GM23338 (cell line): ENCODE measurements around the gene UGDH. TPM values are rescaled to one million over a fixed set of nuclear protein-coding genes. Genes with fewer than 3 reads are reported as not detected.

Source experiments
- ATAC-seq: fragments of 200-7000 bp; cut with Tn5 transposase; 3 replicates; pipeline ENCODE4 v1.9.1; 2020
- DNase-seq: peaks from one replicate; pipeline ENCODE4 v3.0.0-alpha.2; 2015; ENCODE audit warnings: low spot score
- H2AFZ ChIP-seq: fragments of 200-600 bp; sonication (generic); 2 replicates; pipeline ENCODE4 v1.8.0; 2016; ENCODE audit warnings: antibody characterized with exemption, mild to moderate bottlenecking, moderate library complexity
- H3F3A ChIP-seq: fragments of 200-600 bp; sonication (generic); replicated peaks from 2 replicates; pipeline ENCODE4 v1.8.0; 2017; ENCODE audit warnings: antibody characterized with exemption, mixed run types, low read depth
- H3K27ac ChIP-seq: fragments of 200-600 bp; sonication (generic); 2 replicates; pipeline ENCODE4 v1.6.1; 2016; ENCODE audit warnings: low read depth
- H3K27me3 ChIP-seq: fragments of 200-600 bp; sonication (generic); 2 replicates; pipeline ENCODE4 v1.8.0; 2016; ENCODE audit warnings: mild to moderate bottlenecking, mixed run types, moderate library complexity; ENCODE audit not compliant: insufficient read depth
- H3K36me3 ChIP-seq: fragments of 200-600 bp; sonication (generic); 2 replicates; pipeline ENCODE4 v1.8.0; 2016; ENCODE audit warnings: mild to moderate bottlenecking; ENCODE audit not compliant: insufficient read depth
- H3K4me1 ChIP-seq: fragments of 200-600 bp; sonication (generic); 2 replicates; pipeline ENCODE4 v1.8.0; 2016; ENCODE audit warnings: mild to moderate bottlenecking, moderate library complexity; ENCODE audit not compliant: insufficient read depth
- H3K4me2 ChIP-seq: fragments of 200-600 bp; sonication (generic); 2 replicates; pipeline ENCODE4 v1.7.1; 2017; ENCODE audit warnings: mixed run types
- H3K4me3 ChIP-seq: fragments of 200-600 bp; sonication (generic); 2 replicates; pipeline ENCODE4 v1.6.1; 2016; ENCODE audit warnings: mixed run types
- H3K79me2 ChIP-seq: fragments of 200-600 bp; sonication (generic); replicated peaks from 2 replicates; pipeline ENCODE4 v1.8.0; 2017; ENCODE audit warnings: mild to moderate bottlenecking; ENCODE audit not compliant: insufficient read depth
- H3K9me2 ChIP-seq: fragments of 200-600 bp; sonication (generic); 2 replicates; pipeline ENCODE4 v1.8.0; 2017; ENCODE audit not compliant: insufficient read depth
- H4K20me1 ChIP-seq: fragments of 200-600 bp; sonication (generic); replicated peaks from 2 replicates; pipeline ENCODE4 v1.8.0; 2017; ENCODE audit warnings: mild to moderate bottlenecking; ENCODE audit not compliant: insufficient read depth
- H3K27ac Mint-ChIP-seq: 2 replicates; pipeline ENCODE4 v1.8.0; 2020; ENCODE audit warnings: inconsistent platforms, mild to moderate bottlenecking, moderate library complexity, mixed read lengths
- H3K27me3 Mint-ChIP-seq: 3 replicates; pipeline ENCODE4 v1.8.0; 2022; ENCODE audit warnings: low read depth, mild to moderate bottlenecking, moderate library complexity, mixed read lengths, inconsistent platforms; ENCODE audit not compliant: insufficient read depth, poor library complexity
- H3K36me3 Mint-ChIP-seq: 3 replicates; pipeline ENCODE4 v1.8.0; 2021; ENCODE audit warnings: low read depth, mild to moderate bottlenecking, inconsistent platforms, moderate library complexity, mixed read lengths
- H3K4me1 Mint-ChIP-seq: 3 replicates; pipeline ENCODE4 v1.8.0; 2020; ENCODE audit warnings: mild to moderate bottlenecking, inconsistent platforms, mixed read lengths
- H3K4me3 Mint-ChIP-seq: 3 replicates; pipeline ENCODE4 v1.8.0; 2021; ENCODE audit warnings: moderate library complexity, mild to moderate bottlenecking, inconsistent platforms, mixed read lengths
- H3K9me3 Mint-ChIP-seq: 3 replicates; pipeline ENCODE4 v1.8.0; 2020; ENCODE audit warnings: moderate library complexity, mild to moderate bottlenecking, inconsistent platforms, mixed read lengths
- CREB1 ChIP-seq: fragments of 250-450 bp; sonication (Bioruptor Pico); IDR thresholded peaks from 2 replicates; pipeline ENCODE4 v1.5.0; 2020; ENCODE audit warnings: low read depth, mild to moderate bottlenecking, moderate library complexity
- CTCF ChIP-seq, 2 experiments: fragments of 200-600 bp in 1 of 2; sonication (generic) in 1 of 2; conservative IDR thresholded peaks; 2 replicates each; pipeline versions ENCODE4 v1.5.1 to v1.6.1; 2016 to 2017; ENCODE audit warnings: antibody characterized with exemption in 2 of 2, low read depth in 2 of 2, mild to moderate bottlenecking in 2 of 2, moderate library complexity in 1 of 2
- EZH2 ChIP-seq: fragments of 200-600 bp; sonication (generic); IDR thresholded peaks from one replicate; pipeline ENCODE4 v1.8.0; 2017; ENCODE audit warnings: antibody characterized with exemption, mild to moderate bottlenecking, low read depth; ENCODE audit not compliant: unreplicated experiment
- EZH2phosphoT487 ChIP-seq: fragments of 200-600 bp; sonication (generic); IDR thresholded peaks from one replicate; pipeline ENCODE4 v1.8.1; 2018; ENCODE audit warnings: antibody characterized with exemption; ENCODE audit not compliant: unreplicated experiment
- JUNB ChIP-seq: IDR thresholded peaks from one replicate; pipeline ENCODE4 v1.6.1; 2016; ENCODE audit warnings: antibody characterized with exemption; ENCODE audit not compliant: unreplicated experiment
- POLR2AphosphoS5 ChIP-seq: IDR thresholded peaks from 2 replicates; pipeline ENCODE4 v1.6.1; 2016; ENCODE audit warnings: antibody characterized with exemption, low read depth
- REST ChIP-seq: IDR thresholded peaks from one replicate; pipeline ENCODE4 v1.6.1; 2018; ENCODE audit warnings: antibody characterized with exemption; ENCODE audit not compliant: unreplicated experiment
- STAT1 ChIP-seq: IDR thresholded peaks from one replicate; pipeline ENCODE4 v1.6.1; 2016; ENCODE audit warnings: antibody characterized with exemption; ENCODE audit not compliant: unreplicated experiment
- ZNF114 ChIP-seq: fragments of 250-450 bp; sonication (Bioruptor Pico); IDR thresholded peaks from 2 replicates; pipeline ENCODE4 v1.5.0; 2020; ENCODE audit warnings: mild to moderate bottlenecking, moderate library complexity
- ZNF331 ChIP-seq: fragments of 250-450 bp; sonication (Bioruptor Pico); IDR thresholded peaks from 2 replicates; pipeline ENCODE4 v1.5.0; 2020; ENCODE audit warnings: low read depth, mild to moderate bottlenecking, moderate library complexity
- ZNF462 ChIP-seq: fragments of 250-450 bp; sonication (Bioruptor Pico); IDR thresholded peaks from 2 replicates; pipeline ENCODE4 v1.5.0; 2020; ENCODE audit warnings: mild to moderate bottlenecking, moderate library complexity
- polyA plus RNA-seq: library from polyadenylated mRNA; unstranded; fragments of >200 nt; fragmentation: Nextera tagmentation; extraction: Ambion mirVana; gene quantifications from 2 replicates; pipeline ENCODE4 v1.2.1, GENCODE V29; 2016
- total RNA-seq: library from RNA; depleted of rRNA; stranded (reverse); fragments of >200 nt; shearing (Covaris generic); gene quantifications from 2 replicates; pipeline ENCODE4 v1.2.3, GENCODE V29; 2014

Gene UGDH
- total and polyA plus RNA-seq, 2 experiments from 2014 or later: 48.9 to 81.3 TPM

- H3K4me2 ChIP-seq: no peak overlapping the region
- Mint-ChIP-seq H3K9me3 (no peaks in the 10 kb centered on the region), H3K27me3 (peaks cover 2% of the 10 kb centered on the region), H3K36me3 (peaks cover 65% of the 10 kb centered on the region), H3K27ac (no peak overlapping the region), H3K4me1 (no peaks in the 10 kb centered on the region), H3K4me3 (no peak overlapping the region)
- H3K4me1 ChIP-seq: no peaks in the 10 kb centered on the region
- H3K4me3 ChIP-seq: no peak overlapping the region
- no peak overlapping the region for H2AFZ ChIP-seq
- no peaks in the 10 kb centered on the region for H3K27me3 ChIP-seq
- no peak for TF ChIP-seq ZNF114
- no peak for TF ChIP-seq EZH2phosphoT487
- TF ChIP-seq POLR2AphosphoS5: no peak
- no peak for TF ChIP-seq JUNB
- no peak for TF ChIP-seq ZNF462 (CRISPR knock-in tag)
- no peak for TF ChIP-seq CTCF (conservative IDR thresholded peaks at IDR 0.05; ENCODE audit: low read depth in 2 of 2)
- no peak for TF ChIP-seq CREB1 (CRISPR knock-in tag)
- TF ChIP-seq EZH2: no peak
- no peak for TF ChIP-seq REST
- no peak for TF ChIP-seq ZNF331 (CRISPR knock-in tag)
- no peak for TF ChIP-seq STAT1
- H3K79me2 ChIP-seq: no peaks in the 10 kb centered on the region
- no peak overlapping the region for H3K27ac ChIP-seq
- H3F3A ChIP-seq: no peaks in the 10 kb centered on the region
- H4K20me1 ChIP-seq: no peaks in the 10 kb centered on the region
- no peak for ATAC-seq
- H3K36me3 ChIP-seq: peaks cover 39% of the 10 kb centered on the region
- no peaks in the 10 kb centered on the region for H3K9me2 ChIP-seq
- DNase-seq: no peak
Observed at GRCh38 chr4:39467464-39467863, 59.8 kb downstream of the UGDH start.
